AG08396 (cell line): ENCODE measurements around the gene NUDT4.

Source experiments
- DNase-seq: peaks from one replicate; pipeline ENCODE4 v3.0.0; 2012; ENCODE audit warnings: low spot score, mixed read lengths

The NUDT4 gene

DNA sequence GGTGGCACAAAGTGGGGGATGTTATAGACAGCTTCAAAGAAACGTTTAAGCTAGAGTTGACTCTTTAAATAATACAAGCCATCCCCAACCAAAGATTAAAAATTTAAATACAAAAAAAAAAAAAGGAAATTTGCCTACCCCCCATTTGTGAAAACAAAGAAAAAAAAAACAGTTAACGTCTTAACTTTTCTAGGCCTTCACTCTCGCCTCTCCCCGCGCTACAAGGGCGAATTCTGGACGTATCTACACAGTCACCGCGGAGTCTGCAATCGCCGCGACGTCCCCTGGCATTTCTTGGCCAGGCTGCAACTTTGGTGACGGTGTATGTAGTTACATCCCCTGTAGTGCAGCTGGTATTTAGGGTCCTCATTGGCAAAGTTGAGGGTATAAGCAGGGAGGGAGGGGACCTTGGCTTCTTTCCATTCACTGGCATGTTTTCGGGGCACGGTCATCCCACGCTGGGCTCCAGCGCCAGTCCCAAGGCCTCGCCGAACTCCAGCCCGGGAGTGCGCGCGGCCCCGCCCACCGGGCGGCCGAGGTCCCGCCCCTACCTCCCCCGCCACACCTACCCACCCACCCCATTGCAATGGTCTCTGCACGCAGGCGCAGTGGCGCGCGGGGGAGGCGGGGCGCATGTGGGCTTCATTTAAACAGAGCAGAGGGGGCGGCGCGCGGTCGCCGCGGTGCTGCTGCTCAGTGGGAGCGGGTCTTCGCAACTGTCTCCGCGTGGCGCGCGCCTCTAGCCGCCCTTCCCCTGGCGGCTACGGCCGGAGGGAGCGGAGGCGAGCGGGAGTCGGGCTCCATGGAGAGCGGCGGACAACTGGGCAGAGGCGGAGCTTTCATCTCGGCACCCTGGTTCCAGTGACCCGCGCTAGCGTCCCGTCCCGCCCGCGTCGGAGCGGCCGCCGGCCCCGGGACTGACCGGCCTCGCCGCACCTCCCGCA, at the start of gene NUDT4:
Gene NUDT4, plus strand, starts transcription at position 674 of the 944 bp plus-strand sequence. CDS start 398 bp downstream, outside the sequence.
- peak; percentile 99 for DNase-seq

GRCh38 chr12:93333054-93333453, 44.7 kb upstream of the NUDT4 start:
- DNase-seq = no peak

DNA sequence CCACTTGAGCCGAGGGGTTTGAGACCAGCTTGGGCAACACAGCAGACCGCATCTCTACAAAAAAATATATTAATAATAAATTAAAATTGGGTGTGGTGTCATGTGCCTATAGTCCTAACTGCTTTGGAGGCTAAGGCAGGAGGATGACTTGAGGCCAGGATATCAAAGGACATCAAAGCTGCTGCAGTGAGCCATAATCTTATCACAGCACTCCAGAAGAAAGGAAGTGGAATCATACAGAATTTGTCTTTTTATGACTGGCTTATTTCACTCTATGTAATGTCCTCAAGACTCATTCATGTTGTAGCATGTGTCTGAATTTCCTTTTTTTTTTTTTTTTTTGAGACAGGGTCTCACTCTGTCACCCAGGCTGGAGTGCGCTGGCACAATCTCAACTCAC, 43.9 kb upstream of the NUDT4 start:
- no peak for DNase-seq

GRCh38 chr12:93335603-93336162, 42.0 kb upstream of the NUDT4 start:
- DNase-seq = no peak

DNA sequence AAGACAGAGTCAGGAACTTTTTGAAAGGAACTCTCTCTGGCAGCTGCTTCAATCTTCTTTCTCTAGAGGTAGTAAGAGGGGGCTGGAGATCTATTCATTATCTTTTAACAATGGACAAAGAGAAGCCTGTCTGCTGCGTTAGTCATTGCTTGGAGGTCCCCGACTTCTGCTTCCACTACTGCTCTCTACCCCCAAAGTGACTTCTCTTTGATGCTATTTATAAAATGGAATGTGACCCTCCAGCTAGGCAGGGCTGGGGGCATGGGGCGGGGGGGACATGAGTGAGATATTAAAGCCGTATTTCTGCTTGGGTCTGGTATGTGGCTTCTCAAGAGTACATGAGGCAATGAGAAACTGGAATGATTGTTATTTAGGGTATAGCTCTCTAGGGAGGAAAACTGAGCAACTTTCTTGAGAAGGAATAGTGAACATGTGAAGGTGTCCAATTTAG, 41.4 kb upstream of the NUDT4 start:
- peak; percentile 11 for DNase-seq

GRCh38 chr12:93338598-93338997, 39.1 kb upstream of the NUDT4 start:
- no peak for DNase-seq

GRCh38 chr12:93339695-93340094, 38.0 kb upstream of the NUDT4 start:
- no peak for DNase-seq

- DNase-seq = no peak
Observed at GRCh38 chr12:93341409-93342049, 36.2 kb upstream of the NUDT4 start.

- DNase-seq = no peak
Observed at GRCh38 chr12:93347054-93347785, 30.5 kb upstream of the NUDT4 start.

GRCh38 chr12:93348575-93349435, 28.9 kb upstream of the NUDT4 start:
- no peak for DNase-seq

DNA sequence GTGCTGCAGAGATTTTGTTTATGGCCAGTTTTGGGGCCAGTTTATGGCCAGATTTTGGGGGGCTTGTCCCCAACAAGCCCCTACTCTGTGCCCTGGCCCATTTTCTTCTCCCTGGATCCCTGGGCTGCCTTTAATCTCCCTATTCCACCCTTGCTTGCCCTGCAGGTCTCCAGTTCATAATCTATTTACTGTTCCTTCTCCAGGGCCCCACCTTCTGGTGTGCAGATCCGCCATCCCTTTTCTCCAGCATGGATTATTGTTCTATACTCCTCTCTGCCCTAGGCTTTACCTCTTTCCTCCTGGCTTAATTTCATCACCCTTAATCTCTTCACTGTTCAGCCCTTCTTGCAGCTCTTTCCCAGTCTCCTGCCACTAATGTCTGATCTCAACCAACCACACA, 26.0 kb upstream of the NUDT4 start:
- no peak for DNase-seq

GRCh38 chr12:93352321-93352720, 25.4 kb upstream of the NUDT4 start:
- DNase-seq = no peak

DNA sequence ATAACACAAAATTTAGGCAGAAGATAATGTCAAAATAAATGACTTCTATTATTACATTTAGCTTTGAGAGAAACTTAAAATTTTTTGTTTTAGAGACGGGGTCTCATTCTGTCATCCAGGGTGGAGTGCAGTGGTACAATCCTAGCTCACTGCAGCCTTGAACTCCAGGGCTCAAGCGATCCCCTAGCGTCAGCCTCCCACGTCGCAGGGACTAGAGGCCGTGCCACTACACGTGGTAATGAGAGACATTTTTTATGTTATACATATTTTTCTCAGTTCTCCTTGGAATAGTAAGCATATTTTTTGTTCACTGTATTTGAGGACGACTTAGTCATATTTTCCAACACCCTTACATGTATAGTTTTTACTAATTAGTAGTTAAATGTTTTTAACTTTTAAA, 21.5 kb upstream of the NUDT4 start:
- no peak for DNase-seq

GRCh38 chr12:93358058-93358457, 19.7 kb upstream of the NUDT4 start:
- no peak for DNase-seq

GRCh38 chr12:93358821-93359220, 18.9 kb upstream of the NUDT4 start:
- no peak for DNase-seq

DNA sequence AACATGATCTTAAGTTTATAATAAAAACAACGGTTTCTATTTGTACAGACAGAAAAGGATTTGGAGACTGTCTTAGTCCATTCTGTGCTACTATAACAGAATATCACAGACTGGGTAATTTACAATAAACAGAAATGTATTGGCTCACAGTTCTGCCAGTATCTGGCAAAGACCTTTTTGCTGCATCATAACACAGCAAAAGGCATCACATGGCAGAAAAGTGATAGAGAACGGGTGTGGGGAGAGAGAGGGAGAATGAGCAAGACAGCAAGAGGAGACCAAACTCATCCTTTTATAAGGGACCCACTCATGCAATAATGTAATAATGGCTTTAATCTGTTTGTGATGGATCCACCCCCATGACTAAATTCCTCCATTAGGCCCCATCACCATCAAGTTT, 17.0 kb upstream of the NUDT4 start:
- DNase-seq = no peak

- peak; percentile 29 for DNase-seq
Observed at GRCh38 chr12:93361151-93361919, 16.4 kb upstream of the NUDT4 start.

- no peak for DNase-seq
Observed at GRCh38 chr12:93363841-93364297, 13.9 kb upstream of the NUDT4 start.

- DNase-seq = no peak
Observed at GRCh38 chr12:93365616-93366405, 11.9 kb upstream of the NUDT4 start.

DNA sequence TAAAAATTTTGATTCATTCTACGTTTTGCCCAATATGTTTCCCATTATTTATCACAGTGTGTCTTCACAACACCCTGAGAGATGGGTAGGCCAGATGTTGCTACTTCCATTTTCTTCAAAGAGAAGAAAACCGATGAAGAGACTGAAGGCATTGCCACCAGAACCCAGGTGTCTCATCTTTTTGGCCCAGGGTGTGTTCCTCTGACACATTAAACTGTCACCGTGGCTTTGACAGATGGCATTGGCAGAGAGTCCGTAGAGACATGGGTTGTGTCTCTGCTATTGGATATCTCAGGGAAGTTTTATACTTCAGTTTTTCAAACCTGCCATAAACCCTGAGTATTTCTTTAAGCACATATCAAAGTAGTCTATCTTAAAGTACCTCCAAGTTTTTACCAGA, 11.3 kb upstream of the NUDT4 start:
- no peak for DNase-seq
